ENCODE results near the gene SOX5.
"Not testable (repeated sequence)": the region's sequence is repeated elsewhere in the genome, so short reads cannot be mapped to it uniquely, and the experiment has no call there.

SOX5 gene

DNA sequence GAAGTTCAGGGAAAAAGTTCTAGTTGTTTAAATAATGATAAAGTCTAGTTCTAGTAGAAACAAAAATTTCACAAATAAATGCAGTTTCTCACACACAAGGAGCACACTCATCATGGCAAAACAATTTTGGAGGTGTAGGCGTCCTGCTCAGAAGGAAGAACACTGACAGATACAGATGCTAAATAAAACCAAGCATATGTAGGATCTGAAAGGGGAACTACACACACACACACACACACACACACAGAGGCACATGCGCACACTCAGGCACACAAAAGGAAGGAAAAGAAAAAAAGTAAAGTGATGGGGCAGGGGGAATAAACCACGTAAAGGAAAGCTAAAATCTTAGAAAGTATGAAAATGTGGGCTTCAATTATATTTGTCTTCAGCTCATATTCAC is 117.7 kb downstream of the SOX5 start:
- Mint-ChIP-seq H3K27ac (no peak overlapping the region), H3K27me3 (no peaks in the 10 kb centered on the region), H3K9me3 (ENCODE audit: low read depth) (no peaks in the 10 kb centered on the region), H3K4me3 (no peak overlapping the region), H3K36me3 (no peaks in the 10 kb centered on the region), H3K4me1 (ENCODE audit: low read depth) (no peaks in the 10 kb centered on the region)

DNA sequence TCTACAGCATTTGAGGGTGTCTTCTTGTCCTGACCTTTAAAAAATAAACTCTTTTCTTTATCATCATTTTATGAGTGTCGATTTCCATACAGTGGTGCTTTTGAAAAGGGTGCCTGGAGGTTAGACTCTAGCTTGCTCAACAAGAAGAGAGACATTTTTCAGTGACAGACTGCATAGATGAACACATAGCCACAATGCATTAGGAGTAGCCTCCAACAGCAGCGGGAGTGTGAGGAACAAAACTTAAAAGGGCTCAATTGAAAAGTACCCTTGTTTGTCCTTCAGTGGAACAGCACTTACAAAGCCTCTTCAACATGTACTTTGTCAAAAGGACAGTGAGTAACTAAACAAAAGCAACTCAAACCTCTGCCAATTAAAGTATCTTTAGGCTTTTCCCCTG is 119.3 kb downstream of the SOX5 start:
- H3K4me3 Mint-ChIP-seq, result no peak overlapping the region
- H3K27ac Mint-ChIP-seq, result no peak overlapping the region

DNA sequence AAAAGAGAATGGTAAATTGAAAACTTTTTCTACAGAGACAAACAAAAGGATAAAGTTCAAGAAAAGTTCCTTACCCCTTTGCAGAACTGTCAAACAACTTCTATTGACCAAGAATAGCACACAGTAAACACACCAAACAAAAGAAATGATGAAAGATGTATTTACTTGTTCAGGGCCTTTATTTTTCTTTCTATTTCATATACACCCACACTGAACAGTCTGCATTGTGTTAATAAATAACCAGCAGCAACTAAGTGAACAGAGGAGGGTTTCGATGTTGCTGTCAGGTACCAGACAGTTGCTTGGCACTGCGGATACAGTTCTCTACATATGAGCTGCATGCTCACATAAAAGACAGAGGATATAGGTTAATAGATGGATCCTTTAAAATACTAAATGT is 122.1 kb downstream of the SOX5 start:
- Mint-ChIP-seq H3K4me1 (ENCODE audit: low read depth) (no peaks in the 10 kb centered on the region), H3K36me3 (no peaks in the 10 kb centered on the region), H3K4me3 (no peak overlapping the region), H3K9me3 (ENCODE audit: low read depth) (peaks cover 5% of the 10 kb centered on the region), H3K27ac (no peak overlapping the region), H3K27me3 (no peaks in the 10 kb centered on the region)

More for the DNA sequence above, 119.3 kb downstream of the SOX5 start:
- H3K27me3 Mint-ChIP-seq, result no peaks in the 10 kb centered on the region
- H3K36me3 Mint-ChIP-seq, result no peaks in the 10 kb centered on the region
- H3K9me3 Mint-ChIP-seq (ENCODE audit: low read depth), result no peaks in the 10 kb centered on the region
- H3K4me1 Mint-ChIP-seq (ENCODE audit: low read depth), result no peaks in the 10 kb centered on the region

GRCh38 chr12:23825124-23825523 is 124.3 kb downstream of the SOX5 start:
- H3K27me3 Mint-ChIP-seq; H3K9me3 Mint-ChIP-seq (ENCODE audit: low read depth): not testable (repeated sequence)

GRCh38 chr12:23824358-23824757 is 125.1 kb downstream of the SOX5 start:
- H3K27ac Mint-ChIP-seq, result no peak overlapping the region

More at GRCh38 chr12:23825124-23825523, 124.3 kb downstream of the SOX5 start:
- not testable (repeated sequence) for H3K4me3 Mint-ChIP-seq; H3K36me3 Mint-ChIP-seq; H3K4me1 Mint-ChIP-seq (ENCODE audit: low read depth); H3K27ac Mint-ChIP-seq

GRCh38 chr12:23822883-23823282 is 126.6 kb downstream of the SOX5 start:
- H3K27ac Mint-ChIP-seq; H3K27me3 Mint-ChIP-seq; H3K4me1 Mint-ChIP-seq (ENCODE audit: low read depth); H3K36me3 Mint-ChIP-seq; H3K9me3 Mint-ChIP-seq (ENCODE audit: low read depth); H3K4me3 Mint-ChIP-seq: not testable (repeated sequence)

More at GRCh38 chr12:23824358-23824757, 125.1 kb downstream of the SOX5 start:
- H3K36me3 Mint-ChIP-seq, result no peaks in the 10 kb centered on the region
- H3K9me3 Mint-ChIP-seq (ENCODE audit: low read depth), result peaks cover 5% of the 10 kb centered on the region
- no peak overlapping the region for H3K4me3 Mint-ChIP-seq
- no peaks in the 10 kb centered on the region for H3K4me1 Mint-ChIP-seq (ENCODE audit: low read depth)
- H3K27me3 Mint-ChIP-seq, result no peaks in the 10 kb centered on the region

- Mint-ChIP-seq H3K36me3 (no peaks in the 10 kb centered on the region), H3K27ac (no peak overlapping the region), H3K4me1 (ENCODE audit: low read depth) (no peaks in the 10 kb centered on the region), H3K9me3 (ENCODE audit: low read depth) (no peaks in the 10 kb centered on the region), H3K4me3 (no peak overlapping the region), H3K27me3 (no peaks in the 10 kb centered on the region)
Observed at GRCh38 chr12:23817345-23817744, 132.1 kb downstream of the SOX5 start.

- no peaks in the 10 kb centered on the region for H3K36me3 Mint-ChIP-seq
Observed at GRCh38 chr12:23816394-23816851, 133.0 kb downstream of the SOX5 start.

GRCh38 chr12:23815810-23816209 is 133.7 kb downstream of the SOX5 start:
- no peak overlapping the region for H3K4me3 Mint-ChIP-seq
- H3K4me1 Mint-ChIP-seq (ENCODE audit: low read depth), result no peaks in the 10 kb centered on the region
- no peaks in the 10 kb centered on the region for H3K9me3 Mint-ChIP-seq (ENCODE audit: low read depth)
- no peaks in the 10 kb centered on the region for H3K36me3 Mint-ChIP-seq
- H3K27ac Mint-ChIP-seq, result no peak overlapping the region
- no peaks in the 10 kb centered on the region for H3K27me3 Mint-ChIP-seq

More at GRCh38 chr12:23816394-23816851, 133.0 kb downstream of the SOX5 start:
- no peaks in the 10 kb centered on the region for H3K4me1 Mint-ChIP-seq (ENCODE audit: low read depth)
- H3K4me3 Mint-ChIP-seq, result no peak overlapping the region
- H3K9me3 Mint-ChIP-seq (ENCODE audit: low read depth), result no peaks in the 10 kb centered on the region
- no peak overlapping the region for H3K27ac Mint-ChIP-seq
- no peaks in the 10 kb centered on the region for H3K27me3 Mint-ChIP-seq

DNA sequence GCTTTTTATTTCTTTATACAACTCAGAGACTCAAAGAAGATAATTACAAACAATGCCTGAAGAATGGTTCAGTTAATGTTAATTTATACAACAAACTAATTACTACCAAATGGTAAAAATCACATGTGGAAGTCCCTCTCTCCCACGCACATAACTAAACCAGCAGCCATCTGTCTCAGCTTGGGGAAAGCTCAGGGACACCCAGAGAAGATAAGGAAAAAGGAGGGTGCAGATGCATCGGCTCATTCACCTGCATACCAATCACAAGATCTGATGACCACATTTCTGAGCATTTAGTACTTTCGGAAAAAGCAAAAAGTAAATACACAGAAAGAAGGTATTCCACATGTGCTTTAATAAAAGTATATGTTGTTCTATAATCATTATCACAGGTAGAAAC is 136.3 kb downstream of the SOX5 start:
- H3K4me3 Mint-ChIP-seq, result no peak overlapping the region
- no peak overlapping the region for H3K27ac Mint-ChIP-seq
- H3K36me3 Mint-ChIP-seq, result no peaks in the 10 kb centered on the region
- no peaks in the 10 kb centered on the region for H3K27me3 Mint-ChIP-seq
- H3K9me3 Mint-ChIP-seq (ENCODE audit: low read depth), result no peaks in the 10 kb centered on the region
- H3K4me1 Mint-ChIP-seq (ENCODE audit: low read depth), result no peaks in the 10 kb centered on the region

DNA sequence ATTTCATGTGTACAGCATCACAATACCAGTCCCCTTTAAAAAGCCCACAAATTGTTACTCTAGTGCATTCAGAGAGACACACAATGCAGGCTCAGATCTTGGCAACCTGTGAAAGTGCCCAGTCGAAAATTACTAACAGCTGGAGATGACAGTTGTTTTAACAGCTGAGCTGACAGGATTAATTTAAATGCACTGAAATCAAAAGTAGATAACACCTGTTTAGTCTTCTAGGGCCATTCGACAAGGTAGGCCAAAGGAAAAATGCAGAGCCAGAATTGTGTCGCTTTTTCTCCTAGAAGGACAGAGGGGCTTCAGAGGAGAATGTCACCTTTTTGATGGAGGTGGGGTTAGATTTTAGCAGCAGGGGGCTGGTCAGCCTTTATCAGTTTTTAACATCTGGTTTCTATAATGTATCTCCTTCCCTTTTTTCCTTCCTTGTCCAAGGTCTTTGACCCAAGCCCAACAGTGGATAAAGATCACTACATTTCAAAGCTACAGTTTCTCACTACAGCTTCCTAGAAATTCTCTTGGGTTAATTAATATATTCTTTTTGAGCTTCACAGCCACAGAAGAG is 139.1 kb downstream of the SOX5 start:
- Mint-ChIP-seq H3K4me3 (no peak overlapping the region), H3K36me3 (no peaks in the 10 kb centered on the region), H3K9me3 (ENCODE audit: low read depth) (no peaks in the 10 kb centered on the region), H3K4me1 (ENCODE audit: low read depth) (no peaks in the 10 kb centered on the region), H3K27ac (no peak overlapping the region), H3K27me3 (no peaks in the 10 kb centered on the region)

DNA sequence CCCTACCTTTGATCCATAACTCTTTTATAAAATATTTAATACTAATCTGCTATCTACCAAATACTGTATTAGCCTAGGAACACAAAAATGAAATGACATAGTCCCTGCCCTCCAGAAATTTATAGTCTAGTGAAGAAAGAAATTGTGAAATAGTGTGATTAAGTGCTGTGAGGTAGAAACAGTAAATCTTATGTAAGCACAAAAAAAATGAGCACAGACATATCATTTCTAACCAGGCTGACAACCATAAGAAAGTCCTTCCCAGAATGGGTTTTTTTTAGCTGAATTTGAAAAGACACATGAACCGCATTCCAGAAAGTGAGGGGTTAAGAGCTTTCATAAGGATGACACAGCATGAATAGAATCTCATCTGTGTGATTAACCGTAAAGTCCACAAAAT is 145.9 kb downstream of the SOX5 start:
- Mint-ChIP-seq H3K36me3 (no peaks in the 10 kb centered on the region), H3K4me1 (ENCODE audit: low read depth) (no peaks in the 10 kb centered on the region), H3K4me3 (no peak overlapping the region), H3K9me3 (ENCODE audit: low read depth) (no peaks in the 10 kb centered on the region), H3K27me3 (no peaks in the 10 kb centered on the region), H3K27ac (no peak overlapping the region)

DNA sequence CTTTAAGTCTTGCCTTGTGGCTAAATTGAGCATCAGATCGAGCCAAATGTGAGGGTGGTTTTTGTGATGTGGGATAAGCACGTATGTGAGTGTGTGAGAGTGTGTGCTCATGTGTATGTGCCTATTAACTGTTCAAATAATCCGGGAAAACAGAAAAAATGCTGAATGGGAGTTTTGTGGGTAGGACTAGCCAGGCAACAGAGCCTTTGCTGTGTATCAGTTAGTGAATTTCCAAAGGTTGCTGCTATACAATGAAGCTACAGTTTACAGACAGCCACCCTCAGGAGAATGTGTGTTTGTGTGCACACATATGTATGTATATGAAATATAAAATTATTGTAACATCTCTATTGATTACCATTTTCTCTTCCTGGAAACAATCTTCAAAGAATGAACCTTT is 154.0 kb downstream of the SOX5 start:
- H3K4me3 Mint-ChIP-seq, result no peak overlapping the region
- peaks cover 7% of the 10 kb centered on the region for H3K9me3 Mint-ChIP-seq (ENCODE audit: low read depth)
- H3K4me1 Mint-ChIP-seq (ENCODE audit: low read depth), result no peaks in the 10 kb centered on the region
- H3K27me3 Mint-ChIP-seq, result no peaks in the 10 kb centered on the region
- H3K36me3 Mint-ChIP-seq, result no peaks in the 10 kb centered on the region
- no peak overlapping the region for H3K27ac Mint-ChIP-seq

GRCh38 chr12:23781118-23781517 is 168.4 kb downstream of the SOX5 start:
- Mint-ChIP-seq H3K9me3 (ENCODE audit: low read depth) (peaks cover 4% of the 10 kb centered on the region), H3K27ac (no peak overlapping the region), H3K36me3 (no peaks in the 10 kb centered on the region), H3K4me1 (ENCODE audit: low read depth) (no peaks in the 10 kb centered on the region), H3K4me3 (no peak overlapping the region), H3K27me3 (no peaks in the 10 kb centered on the region)

- Mint-ChIP-seq H3K36me3 (no peaks in the 10 kb centered on the region), H3K27ac (no peak overlapping the region), H3K4me3 (no peak overlapping the region), H3K27me3 (no peaks in the 10 kb centered on the region), H3K9me3 (ENCODE audit: low read depth) (peaks cover 4% of the 10 kb centered on the region), H3K4me1 (ENCODE audit: low read depth) (no peaks in the 10 kb centered on the region)
Observed at GRCh38 chr12:23775208-23775607, 174.3 kb downstream of the SOX5 start.

GRCh38 chr12:23771240-23771949 is 178.1 kb downstream of the SOX5 start:
- H3K9me3 Mint-ChIP-seq (ENCODE audit: low read depth), result no peaks in the 10 kb centered on the region
- H3K27me3 Mint-ChIP-seq, result no peaks in the 10 kb centered on the region
- H3K4me1 Mint-ChIP-seq (ENCODE audit: low read depth), result no peaks in the 10 kb centered on the region
- H3K4me3 Mint-ChIP-seq, result no peak overlapping the region
- no peaks in the 10 kb centered on the region for H3K36me3 Mint-ChIP-seq
- H3K27ac Mint-ChIP-seq, result no peak overlapping the region

Measured in activated naive CD8-positive, alpha-beta T cell (primary cell).